HL-60 (cell line): ENCODE results near the gene OR10K1.

Source experiments
- CTCF ChIP-seq: IDR thresholded peaks from one replicate; pipeline ENCODE4 v1.5.1; 2011; ENCODE audit warnings: low read length, control low read depth, inconsistent platforms; ENCODE audit not compliant: insufficient read depth
- POLR2AphosphoS5 ChIP-seq: IDR thresholded peaks from 2 replicates; pipeline ENCODE4 v1.6.1; 2012; ENCODE audit warnings: low read depth

- TF ChIP-seq POLR2AphosphoS5 (no peak), CTCF (no peak)
Observed at GRCh38 chr1:158485455-158485854, 23.8 kb downstream of the OR10K1 start.
